CD8-positive, alpha-beta memory T cell (primary cell): ENCODE data around the gene TMOD3. TPM values are rescaled to one million over a fixed set of nuclear protein-coding genes. Genes with fewer than 3 reads are reported as not detected.

Experiments
- CTCF ChIA-PET: fragments of 350-600 bp; sonication (Branson Sonifier 250); formaldehyde crosslinking; loops from one replicate; lab custom pipeline; 2021; ENCODE audit warnings: antibody characterized with exemption; lab: Charles Lee
- POLR2A ChIA-PET: fragments of 350-600 bp; sonication (Branson Sonifier 250); formaldehyde crosslinking; loops from one replicate; lab custom pipeline; 2021; ENCODE audit warnings: antibody characterized with exemption; lab: Charles Lee
- DNase-seq, 5 donors: peaks; one replicate each; pipeline versions ENCODE4 v3.0.0 to v3.0.0-alpha.2; 2020 to 2022; ENCODE audit warnings: mixed read lengths in 1 of 5
- H3K27ac ChIP-seq: one replicate; pipeline ENCODE4 v1.7.0; 2013; ENCODE audit warnings: low read depth, mild to moderate bottlenecking, low read length, moderate library complexity
- H3K27me3 ChIP-seq: 2 replicates; pipeline ENCODE4 v1.7.0; 2013; ENCODE audit warnings: low read length, mild to moderate bottlenecking; ENCODE audit not compliant: insufficient read depth, poor library complexity, severe bottlenecking
- H3K36me3 ChIP-seq: 2 replicates; pipeline ENCODE4 v1.7.0; 2013; ENCODE audit warnings: mild to moderate bottlenecking, low read length, moderate library complexity; ENCODE audit not compliant: insufficient read depth
- H3K4me1 ChIP-seq: 2 replicates; pipeline ENCODE4 v1.7.0; 2013; ENCODE audit warnings: mild to moderate bottlenecking, low read length, moderate library complexity; ENCODE audit not compliant: insufficient read depth
- H3K4me3 ChIP-seq: 2 replicates; pipeline ENCODE4 v1.7.0; 2013; ENCODE audit warnings: mild to moderate bottlenecking, low read length
- H3K9me3 ChIP-seq: 2 replicates; pipeline ENCODE4 v1.7.0; 2013; ENCODE audit warnings: mild to moderate bottlenecking, low read length
- H3K27ac Mint-ChIP-seq, 8 donors: one replicate each; pipeline ENCODE4 v1.8.0; 2020 to 2021; ENCODE audit warnings: mixed read lengths in 8 of 8, mild to moderate bottlenecking in 6 of 8, inconsistent platforms in 3 of 8, moderate library complexity in 3 of 8
- H3K27me3 Mint-ChIP-seq, 2 donors: one replicate each; pipeline ENCODE4 v1.8.0; 2020 to 2021; ENCODE audit warnings: mixed read lengths in 2 of 2, mild to moderate bottlenecking in 1 of 2, moderate library complexity in 1 of 2
- H3K36me3 Mint-ChIP-seq, 3 donors: one replicate each; pipeline ENCODE4 v1.8.0; 2020 to 2021; ENCODE audit warnings: mixed read lengths in 3 of 3, inconsistent platforms in 1 of 3, mild to moderate bottlenecking in 1 of 3
- H3K4me1 Mint-ChIP-seq, 3 donors: one replicate each; pipeline ENCODE4 v1.8.0; 2020 to 2021; ENCODE audit warnings: mixed read lengths in 3 of 3, inconsistent platforms in 1 of 3, mild to moderate bottlenecking in 1 of 3
- H3K4me3 Mint-ChIP-seq, 7 donors: one replicate each; pipeline ENCODE4 v1.8.0; 2020 to 2021; ENCODE audit warnings: mixed read lengths in 7 of 7, mild to moderate bottlenecking in 6 of 7, moderate library complexity in 4 of 7, inconsistent platforms in 2 of 7
- H3K9me3 Mint-ChIP-seq, 5 donors: one replicate each; pipeline ENCODE4 v1.8.0; 2020 to 2022; ENCODE audit warnings: mixed read lengths in 5 of 5, mild to moderate bottlenecking in 3 of 5, moderate library complexity in 2 of 5, inconsistent platforms in 1 of 5
- polyA plus RNA-seq: library from polyadenylated mRNA; unstranded; fragments of 300-500 nt; fragmentation: Illumina TruSeq; gene quantifications from one replicate; pipeline ENCODE4 v1.2.3, GENCODE V29; 2021
- total RNA-seq, 2 experiments: library from RNA; stranded (reverse); gene quantifications; one replicate each; pipeline ENCODE4 v1.2.3, GENCODE V29; 2021

The TMOD3 gene
- total and polyA plus RNA-seq, 3 experiments from 2014 or later = 34.0 to 54.0 (median 52.6) TPM

GRCh38 chr15:51938286-51938685 is 108.8 kb downstream of the TMOD3 start:
- no peak for DNase-seq
- peaks cover 7 to 69% (median 11%) of the 10 kb centered on the region in 3 donors for H3K36me3 Mint-ChIP-seq
- H3K9me3 Mint-ChIP-seq = no peaks in the 10 kb centered on the region
- no peaks in the 10 kb centered on the region for H3K9me3 ChIP-seq
- POLR2A ChIA-PET = no interaction called here
- H3K27me3 ChIP-seq = no peaks in the 10 kb centered on the region
- no peak overlapping the region for H3K4me3 ChIP-seq
- no peak overlapping the region for H3K27ac ChIP-seq
- H3K36me3 ChIP-seq = peaks cover 3% of the 10 kb centered on the region
- H3K4me3 Mint-ChIP-seq = no peak overlapping the region
- H3K4me1 Mint-ChIP-seq = peaks cover 5 to 8% (median 6%) of the 10 kb centered on the region in 3 donors
- CTCF ChIA-PET = no interaction called here
- no peaks in the 10 kb centered on the region for H3K27me3 Mint-ChIP-seq
- no peaks in the 10 kb centered on the region for H3K4me1 ChIP-seq
- H3K27ac Mint-ChIP-seq = peak overlapping the region in 1 of 8 donors; percentile 29

GRCh38 chr15:51939216-51939615 is 109.8 kb downstream of the TMOD3 start:
- peaks cover 5 to 14% (median 12%) of the 10 kb centered on the region in 3 donors for H3K4me1 Mint-ChIP-seq

GRCh38 chr15:51947124-51947523 is 117.7 kb downstream of the TMOD3 start:
- no peak for DNase-seq
- H3K27ac Mint-ChIP-seq = peak overlapping the region in 4 of 8 donors; percentile 29 to 73 (median 62)
- ChIA-PET CTCF (no interaction called here), POLR2A (no interaction called here)
- Histone ChIP-seq H3K4me1 (no peaks in the 10 kb centered on the region), H3K4me3 (no peak overlapping the region), H3K27ac (no peak overlapping the region), H3K36me3 (peaks cover 54% of the 10 kb centered on the region), H3K9me3 (no peaks in the 10 kb centered on the region), H3K27me3 (no peaks in the 10 kb centered on the region)
- H3K4me3 Mint-ChIP-seq = no peak overlapping the region
- peaks cover 2 to 12% (median 11%) of the 10 kb centered on the region in 3 donors for H3K4me1 Mint-ChIP-seq
- no peaks in the 10 kb centered on the region for H3K27me3 Mint-ChIP-seq
- H3K36me3 Mint-ChIP-seq = peaks cover 0 to 86% (median 37%) of the 10 kb centered on the region in 3 donors
- no peaks in the 10 kb centered on the region for H3K9me3 Mint-ChIP-seq

More at GRCh38 chr15:51939216-51939615, 109.8 kb downstream of the TMOD3 start:
- Mint-ChIP-seq H3K4me3 (no peak overlapping the region), H3K27ac (peak overlapping the region in 2 of 8 donors; percentile 70 to 79), H3K27me3 (no peaks in the 10 kb centered on the region), H3K36me3 (peaks cover 7 to 71% (median 16%) of the 10 kb centered on the region in 3 donors), H3K9me3 (no peaks in the 10 kb centered on the region)
- H3K9me3 ChIP-seq = no peaks in the 10 kb centered on the region
- no peak overlapping the region for H3K27ac ChIP-seq
- no peaks in the 10 kb centered on the region for H3K4me1 ChIP-seq
- H3K4me3 ChIP-seq = no peak overlapping the region
- POLR2A ChIA-PET = no interaction called here
- DNase-seq = no peak
- CTCF ChIA-PET = no interaction called here
- H3K27me3 ChIP-seq = no peaks in the 10 kb centered on the region
- peaks cover 10% of the 10 kb centered on the region for H3K36me3 ChIP-seq

- Histone ChIP-seq H3K27ac (no peak overlapping the region), H3K4me1 (no peaks in the 10 kb centered on the region), H3K36me3 (peaks cover 46% of the 10 kb centered on the region), H3K9me3 (no peaks in the 10 kb centered on the region), H3K27me3 (no peaks in the 10 kb centered on the region), H3K4me3 (no peak overlapping the region)
- no peak overlapping the region for H3K27ac Mint-ChIP-seq
- peaks cover 9 to 83% (median 34%) of the 10 kb centered on the region in 3 donors for H3K36me3 Mint-ChIP-seq
- peak overlapping the region in 1 of 7 donors; percentile 44 for H3K4me3 Mint-ChIP-seq
- DNase-seq = no peak
- ChIA-PET CTCF (no interaction called here), POLR2A (no interaction called here)
- H3K9me3 Mint-ChIP-seq = no peaks in the 10 kb centered on the region
- H3K4me1 Mint-ChIP-seq = peaks cover 0 to 5% (median 0%) of the 10 kb centered on the region in 3 donors
- no peaks in the 10 kb centered on the region for H3K27me3 Mint-ChIP-seq
Observed at GRCh38 chr15:51952805-51953204, 123.4 kb downstream of the TMOD3 start.

- H3K4me3 ChIP-seq = no peak overlapping the region
- CTCF ChIA-PET = no interaction called here
- no peak overlapping the region for H3K27ac Mint-ChIP-seq
Observed at GRCh38 chr15:51955504-51955903, 126.1 kb downstream of the TMOD3 start.

More at GRCh38 chr15:51955504-51955903, 126.1 kb downstream of the TMOD3 start:
- H3K4me1 ChIP-seq = no peaks in the 10 kb centered on the region
- peaks cover 34% of the 10 kb centered on the region for H3K36me3 ChIP-seq
- peaks cover 0 to 5% (median 0%) of the 10 kb centered on the region in 3 donors for H3K4me1 Mint-ChIP-seq
- H3K27me3 Mint-ChIP-seq = no peaks in the 10 kb centered on the region
- H3K36me3 Mint-ChIP-seq = peaks cover 11 to 81% (median 37%) of the 10 kb centered on the region in 3 donors
- no peaks in the 10 kb centered on the region for H3K27me3 ChIP-seq
- H3K4me3 Mint-ChIP-seq = no peak overlapping the region
- H3K9me3 Mint-ChIP-seq = no peaks in the 10 kb centered on the region
- POLR2A ChIA-PET = no interaction called here
- no peaks in the 10 kb centered on the region for H3K9me3 ChIP-seq
- DNase-seq = no peak
- H3K27ac ChIP-seq = no peak overlapping the region

Other genes starting within 250 kb of the TMOD3 start
- gene DMXL2, start 206.9 kb upstream of the TMOD3 start, total RNA-seq = 1 to 10 TPM; 5.8 to 7.0 TPM
- gene DMXL2, start 206.9 kb upstream of the TMOD3 start, polyA plus RNA-seq = 0.61 TPM
- gene SCG3, start 148.2 kb upstream of the TMOD3 start, total RNA-seq = not detected
- not detected for gene SCG3, start 148.2 kb upstream of the TMOD3 start, polyA plus RNA-seq
- 10 to 100 TPM; 25.1 TPM for gene LYSMD2, start 92.0 kb upstream of the TMOD3 start, total RNA-seq
- 70.5 TPM for gene LYSMD2, start 92.0 kb upstream of the TMOD3 start, polyA plus RNA-seq
- gene TMOD2, start 78.1 kb upstream of the TMOD3 start, total RNA-seq = 10 to 100 TPM in 1 of 2 experiments, 1 to 10 TPM in 1; 8.6 to 10.0 TPM
- gene TMOD2, start 78.1 kb upstream of the TMOD3 start, polyA plus RNA-seq = 3.1 TPM
- 10 to 100 TPM; 36.0 to 38.2 TPM for gene LEO1, start 142.1 kb downstream of the TMOD3 start, total RNA-seq
- gene LEO1, start 142.1 kb downstream of the TMOD3 start, polyA plus RNA-seq = 27.3 TPM
- gene MAPK6, start 189.6 kb downstream of the TMOD3 start, total RNA-seq = 100 to 1,000 TPM in 1 of 2 experiments, 10 to 100 TPM in 1; 97.6 to 103 TPM
- 7.9 TPM for gene MAPK6, start 189.6 kb downstream of the TMOD3 start, polyA plus RNA-seq